A673 (cell line): Measurements from ENCODE around the gene ITPRID2. TPM values are rescaled to one million over a fixed set of nuclear protein-coding genes. Genes with fewer than 3 reads are reported as not detected.

Experiments
- BruUV-seq: library from RNA; stranded (reverse); fragments of 400-500 nt; replicated peaks from 2 replicates; lab custom pipeline; 2021; lab: Mats Ljungman, UMichigan
- CTCF ChIA-PET: fragments of 300-600 bp; sonication (Branson Sonifier 250); formaldehyde crosslinking; loops from one replicate; lab custom pipeline; 2022; ENCODE audit warnings: antibody characterized with exemption; lab: Charles Lee
- POLR2A ChIA-PET: fragments of 300-600 bp; sonication (Branson Sonifier 250); formaldehyde crosslinking; loops from one replicate; lab custom pipeline; 2022; ENCODE audit warnings: antibody characterized with exemption; ENCODE audit not compliant: low non-redundant PET; lab: Charles Lee
- DNase-seq: peaks from one replicate; pipeline ENCODE4 v3.0.0-alpha.2; 2015; ENCODE audit warnings: low spot score
- H3K27ac ChIP-seq: fragments of 200-600 bp; sonication (generic); 2 replicates; pipeline ENCODE4 v1.5.1; 2016; ENCODE audit warnings: mixed run types, low read depth, mild to moderate bottlenecking, mixed read lengths, antibody characterized with exemption, low read length; ENCODE audit not compliant: poor library complexity, severe bottlenecking
- H3K27me3 ChIP-seq: fragments of 200-600 bp; sonication (generic); replicated peaks from 2 replicates; pipeline ENCODE4 v1.6.1; 2017; ENCODE audit warnings: mixed run types, low read depth, mild to moderate bottlenecking, mixed read lengths, antibody characterized with exemption, low read length; ENCODE audit not compliant: insufficient read depth, poor library complexity
- H3K36me3 ChIP-seq: fragments of 200-600 bp; sonication (generic); 2 replicates; pipeline ENCODE4 v1.6.1; 2016; ENCODE audit warnings: mixed run types, mild to moderate bottlenecking, mixed read lengths, antibody characterized with exemption, low read length; ENCODE audit not compliant: insufficient read depth, poor library complexity, severe bottlenecking
- H3K4me1 ChIP-seq: fragments of 200-600 bp; sonication (generic); 2 replicates; pipeline ENCODE4 v1.6.1; 2017; ENCODE audit warnings: mixed run types, mild to moderate bottlenecking, mixed read lengths, antibody characterized with exemption, low read length; ENCODE audit not compliant: insufficient read depth, poor library complexity, severe bottlenecking
- H3K4me3 ChIP-seq: fragments of 200-600 bp; sonication (generic); 2 replicates; pipeline ENCODE4 v1.5.1; 2016; ENCODE audit warnings: low read depth, mixed run types, mild to moderate bottlenecking, mixed read lengths, low read length; ENCODE audit not compliant: poor library complexity, severe bottlenecking
- H3K9me3 ChIP-seq: fragments of 200-600 bp; sonication (generic); 2 replicates; pipeline ENCODE4 v1.6.1; 2016; ENCODE audit warnings: mixed run types, low read depth, mild to moderate bottlenecking, mixed read lengths, antibody characterized with exemption, low read length; ENCODE audit not compliant: poor library complexity, severe bottlenecking
- EZH2 ChIP-seq: fragments of 200-600 bp; sonication (generic); IDR thresholded peaks from 2 replicates; pipeline ENCODE4 v1.6.1; 2017; ENCODE audit warnings: borderline replicate concordance, low read depth, mild to moderate bottlenecking, mixed read lengths, antibody characterized with exemption, low read length; ENCODE audit not compliant: poor library complexity, severe bottlenecking
- intact Hi-C: fragments of 100-400 bp; cut with micrococcal nuclease; formaldehyde crosslinking; loops from one replicate; pipeline ENCODE4 v1.10.0; 2022; ENCODE audit not compliant: unreplicated experiment
- total RNA-seq: library from RNA; stranded (reverse); gene quantifications from 2 replicates; pipeline ENCODE4 v1.2.3, GENCODE V29; 2021
- TF ChIP-seq, protein P1 (sequence below): fragments of 300-800, 200-600 bp; sonication (generic); conservative IDR thresholded peaks from 2 replicates; pipeline ENCODE4 v1.5.1; 2017; ENCODE audit warnings: low read depth, mild to moderate bottlenecking, antibody characterized with exemption, low read length, moderate library complexity, mixed read lengths

Gene ITPRID2
- total RNA-seq, 1 experiment from 2014 or later = 141 TPM

DNA sequence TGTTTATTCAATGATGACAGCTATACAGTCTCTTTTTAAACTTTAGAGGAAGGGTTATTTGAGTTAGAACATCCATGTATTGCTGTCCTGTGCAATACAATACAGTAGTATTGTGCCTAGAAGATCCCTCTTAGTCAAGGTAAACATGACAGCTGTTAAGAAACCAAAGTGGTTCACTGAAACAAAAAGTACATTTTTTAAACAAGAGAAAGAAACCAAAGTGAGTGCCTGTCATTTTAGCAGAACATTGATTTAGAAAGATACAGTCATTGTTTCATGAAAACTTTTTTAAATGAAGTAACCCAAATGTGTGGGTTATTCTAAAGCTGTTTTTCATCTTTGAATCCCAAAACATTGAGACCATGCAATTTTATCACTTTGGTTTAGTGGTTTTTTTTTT is 15.5 kb downstream of the ITPRID2 start:
- Histone ChIP-seq H3K27me3 (no peaks in the 10 kb centered on the region), H3K36me3 (peaks cover 67% of the 10 kb centered on the region), H3K27ac (no peak overlapping the region), H3K4me3 (no peak overlapping the region), H3K4me1 (peaks cover 25% of the 10 kb centered on the region), H3K9me3 (no peaks in the 10 kb centered on the region)
- CTCF ChIA-PET = no interaction called here
- no TSS peak for BruUV-seq
- POLR2A ChIA-PET = no interaction called here
- intact Hi-C loops = loop anchor here (10.0 kb wide), 1 partner anchor 332 kb away; no protein-coding TSS in a partner anchor
- no peak for DNase-seq
- TF ChIP-seq, protein P1, sequence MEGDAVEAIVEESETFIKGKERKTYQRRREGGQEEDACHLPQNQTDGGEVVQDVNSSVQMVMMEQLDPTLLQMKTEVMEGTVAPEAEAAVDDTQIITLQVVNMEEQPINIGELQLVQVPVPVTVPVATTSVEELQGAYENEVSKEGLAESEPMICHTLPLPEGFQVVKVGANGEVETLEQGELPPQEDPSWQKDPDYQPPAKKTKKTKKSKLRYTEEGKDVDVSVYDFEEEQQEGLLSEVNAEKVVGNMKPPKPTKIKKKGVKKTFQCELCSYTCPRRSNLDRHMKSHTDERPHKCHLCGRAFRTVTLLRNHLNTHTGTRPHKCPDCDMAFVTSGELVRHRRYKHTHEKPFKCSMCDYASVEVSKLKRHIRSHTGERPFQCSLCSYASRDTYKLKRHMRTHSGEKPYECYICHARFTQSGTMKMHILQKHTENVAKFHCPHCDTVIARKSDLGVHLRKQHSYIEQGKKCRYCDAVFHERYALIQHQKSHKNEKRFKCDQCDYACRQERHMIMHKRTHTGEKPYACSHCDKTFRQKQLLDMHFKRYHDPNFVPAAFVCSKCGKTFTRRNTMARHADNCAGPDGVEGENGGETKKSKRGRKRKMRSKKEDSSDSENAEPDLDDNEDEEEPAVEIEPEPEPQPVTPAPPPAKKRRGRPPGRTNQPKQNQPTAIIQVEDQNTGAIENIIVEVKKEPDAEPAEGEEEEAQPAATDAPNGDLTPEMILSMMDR = no peak
- TF ChIP-seq EZH2 = no peak

DNA sequence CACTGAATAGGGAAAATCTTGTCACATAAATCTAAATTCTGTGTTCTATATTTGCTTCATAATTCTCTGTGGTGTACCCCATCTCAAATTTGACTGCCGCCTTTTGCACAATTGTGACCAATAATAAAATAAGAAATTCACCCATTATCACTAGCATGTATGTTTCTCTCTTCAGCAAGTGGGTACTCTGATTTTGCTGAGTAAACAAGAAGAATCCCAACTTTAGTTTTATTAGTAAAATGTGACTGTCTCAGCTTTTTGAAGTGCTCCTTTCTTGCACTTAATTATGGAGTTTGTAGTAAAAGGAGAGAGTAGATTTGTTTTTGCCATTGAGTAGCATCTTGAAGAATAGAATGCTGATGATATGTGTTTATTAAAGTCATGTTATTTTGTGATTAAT is 16.1 kb downstream of the ITPRID2 start:
- TF ChIP-seq EZH2 = no peak
- TF ChIP-seq, protein P1 = no peak
- Histone ChIP-seq H3K9me3 (no peaks in the 10 kb centered on the region), H3K4me3 (no peak overlapping the region), H3K4me1 (peaks cover 24% of the 10 kb centered on the region), H3K27ac (no peak overlapping the region), H3K27me3 (no peaks in the 10 kb centered on the region), H3K36me3 (peaks cover 63% of the 10 kb centered on the region)
- ChIA-PET CTCF (no interaction called here), POLR2A (no interaction called here)
- DNase-seq = no peak
- BruUV-seq = no TSS peak
- intact Hi-C loops = loop anchor here (10.0 kb wide), 1 partner anchor 333 kb away; no protein-coding TSS in a partner anchor

DNA sequence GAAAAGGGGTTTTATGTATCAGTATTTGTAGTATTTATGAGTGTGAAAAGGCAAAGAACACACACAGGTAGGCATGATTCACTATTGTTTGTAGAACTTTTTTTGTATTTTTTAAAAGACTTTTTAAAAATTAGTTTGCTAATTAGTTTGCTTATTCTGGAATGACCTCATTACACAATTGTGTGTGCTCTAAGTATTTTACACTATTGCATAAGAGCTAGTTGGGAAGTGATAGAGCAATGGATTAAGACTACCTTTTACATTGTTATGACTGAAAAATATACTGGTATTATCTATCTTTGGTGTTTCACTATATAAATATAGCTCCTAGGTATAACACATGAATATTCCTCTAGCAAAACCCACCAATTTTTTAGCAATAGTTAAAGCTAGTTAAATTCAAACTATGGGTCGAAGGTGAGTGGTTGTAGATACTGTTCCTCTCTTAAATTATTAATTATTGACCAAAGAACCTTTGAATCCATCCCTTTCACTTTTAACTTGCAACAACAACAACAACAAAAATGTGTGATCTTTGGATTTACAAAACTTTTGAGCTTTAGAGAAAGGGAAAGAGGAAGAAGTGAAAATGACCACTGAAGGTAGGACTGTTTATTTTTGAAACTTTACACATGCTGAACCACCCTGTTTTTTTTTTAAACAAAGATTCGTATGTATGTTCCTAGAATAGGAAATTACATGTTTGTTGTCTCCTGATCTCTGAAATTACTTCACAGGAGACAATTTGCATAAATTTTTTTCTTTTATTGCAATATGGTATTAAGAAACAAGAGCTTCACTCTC is 18.7 kb downstream of the ITPRID2 start:
- peaks cover 59% of the 10 kb centered on the region for H3K36me3 ChIP-seq
- no peak for TF ChIP-seq EZH2
- TF ChIP-seq, protein P1 = no peak

More for the DNA sequence above, 18.7 kb downstream of the ITPRID2 start:
- Histone ChIP-seq H3K9me3 (no peaks in the 10 kb centered on the region), H3K27me3 (no peaks in the 10 kb centered on the region), H3K4me1 (peaks cover 6% of the 10 kb centered on the region), H3K27ac (no peak overlapping the region), H3K4me3 (no peak overlapping the region)
- intact Hi-C loops = no loop called here
- ChIA-PET CTCF (no interaction called here), POLR2A (no interaction called here)
- no peak for DNase-seq
- no TSS peak for BruUV-seq
